Astrocyte (in vitro differentiated cells and primary cell): ENCODE data around the gene ZBTB16. TPM values are rescaled to one million over a fixed set of nuclear protein-coding genes. Genes with fewer than 3 reads are reported as not detected.

Experiments used
- DNase-seq: peaks from one replicate; pipeline ENCODE4 v3.0.0-alpha.2; 2010; ENCODE audit warnings: low read depth
- FAIRE-seq: peaks from 2 replicates; lab custom pipeline; 2011; peaks lifted over from hg19 to GRCh38; lab: Jason Lieb, UNC
- H2AFZ ChIP-seq: 2 replicates; pipeline ENCODE4 v1.6.0; 2012; ENCODE audit warnings: low read depth, low read length, inconsistent platforms
- H3K27ac ChIP-seq: 2 replicates; pipeline ENCODE4 v1.5.1; 2011; ENCODE audit warnings: low read depth, low read length, inconsistent platforms
- H3K27me3 ChIP-seq: 2 replicates; pipeline ENCODE4 v1.6.0; 2011; ENCODE audit warnings: low read length, inconsistent platforms; ENCODE audit not compliant: insufficient read depth
- H3K36me3 ChIP-seq: 2 replicates; pipeline ENCODE4 v1.5.1; 2011; ENCODE audit warnings: low read length, inconsistent platforms; ENCODE audit not compliant: insufficient read depth
- H3K4me1 ChIP-seq: 2 replicates; pipeline ENCODE4 v1.5.1; 2011; ENCODE audit warnings: low read length, inconsistent platforms; ENCODE audit not compliant: insufficient read depth
- H3K4me2 ChIP-seq: 2 replicates; pipeline ENCODE4 v1.6.0; 2012; ENCODE audit warnings: low read length, inconsistent platforms
- H3K4me3 ChIP-seq: 2 replicates; pipeline ENCODE4 v1.5.1; 2011; ENCODE audit warnings: low read depth, mild to moderate bottlenecking, low read length, inconsistent platforms; ENCODE audit not compliant: insufficient read depth
- H3K79me2 ChIP-seq: 2 replicates; pipeline ENCODE4 v1.6.0; 2012; ENCODE audit warnings: mild to moderate bottlenecking, low read length, inconsistent platforms; ENCODE audit not compliant: insufficient read depth
- H3K9ac ChIP-seq: 2 replicates; pipeline ENCODE4 v1.6.0; 2012; ENCODE audit warnings: mild to moderate bottlenecking, low read length, inconsistent platforms
- H3K9me3 ChIP-seq: 2 replicates; pipeline ENCODE4 v1.5.1; 2012; ENCODE audit warnings: low read depth, mild to moderate bottlenecking, low read length, inconsistent platforms; ENCODE audit not compliant: insufficient read depth
- H4K20me1 ChIP-seq: 2 replicates; pipeline ENCODE4 v1.6.0; 2012; ENCODE audit warnings: low read length, inconsistent platforms; ENCODE audit not compliant: insufficient read depth
- H3K27ac Mint-ChIP-seq: one replicate; pipeline ENCODE4 v1.8.0; 2021; ENCODE audit warnings: mild to moderate bottlenecking, mixed read lengths; ENCODE audit not compliant: unreplicated experiment
- H3K27me3 Mint-ChIP-seq: one replicate; pipeline ENCODE4 v1.8.0; 2021; ENCODE audit warnings: low read depth, mixed read lengths; ENCODE audit not compliant: unreplicated experiment
- H3K36me3 Mint-ChIP-seq: one replicate; pipeline ENCODE4 v1.8.0; 2021; ENCODE audit warnings: low read depth, mixed read lengths; ENCODE audit not compliant: unreplicated experiment
- H3K4me1 Mint-ChIP-seq: one replicate; pipeline ENCODE4 v1.8.0; 2021; ENCODE audit warnings: low read depth, mixed read lengths; ENCODE audit not compliant: unreplicated experiment
- H3K4me3 Mint-ChIP-seq: one replicate; pipeline ENCODE4 v1.8.0; 2021; ENCODE audit warnings: mild to moderate bottlenecking, moderate library complexity, mixed read lengths; ENCODE audit not compliant: unreplicated experiment
- H3K9me3 Mint-ChIP-seq: one replicate; pipeline ENCODE4 v1.8.0; 2021; ENCODE audit warnings: mild to moderate bottlenecking, mixed read lengths; ENCODE audit not compliant: unreplicated experiment
- CTCF ChIP-seq: IDR thresholded peaks from 2 replicates; pipeline ENCODE4 v1.5.1; 2011; ENCODE audit warnings: low read depth, mild to moderate bottlenecking, inconsistent platforms, low read length, moderate library complexity; ENCODE audit not compliant: insufficient read depth
- EZH2 ChIP-seq: IDR thresholded peaks from 2 replicates; pipeline ENCODE4 v1.6.1; 2012; ENCODE audit warnings: mild to moderate bottlenecking, low read length, inconsistent platforms; ENCODE audit not compliant: insufficient read depth
- total RNA-seq: library from RNA; stranded (reverse); gene quantifications from 2 replicates; pipeline ENCODE4 v1.2.1, GENCODE V29; 2021

Gene ZBTB16
- total RNA-seq, 1 donor from 2014 or later: 0.50 TPM

GRCh38 chr11:114116800-114117199 is 57.3 kb downstream of the ZBTB16 start:
- Histone ChIP-seq H3K9ac (no peak overlapping the region), H3K79me2 (no peaks in the 10 kb centered on the region), H3K4me1 (no peaks in the 10 kb centered on the region), H3K27ac (no peak overlapping the region), H3K4me2 (no peak overlapping the region), H3K27me3 (peaks cover 3% of the 10 kb centered on the region), H3K36me3 (no peaks in the 10 kb centered on the region), H4K20me1 (no peaks in the 10 kb centered on the region), H3K4me3 (no peak overlapping the region), H3K9me3 (no peaks in the 10 kb centered on the region), H2AFZ (no peak overlapping the region)
- FAIRE-seq: no peak
- Mint-ChIP-seq H3K27ac (no peak overlapping the region), H3K27me3 (peaks cover 49% of the 10 kb centered on the region), H3K36me3 (no peaks in the 10 kb centered on the region), H3K4me3 (no peak overlapping the region), H3K4me1 (peaks cover under 1% of the 10 kb centered on the region), H3K9me3 (no peaks in the 10 kb centered on the region)
- TF ChIP-seq EZH2: no peak
- TF ChIP-seq CTCF: no peak
- DNase-seq: no peak

GRCh38 chr11:114120606-114121005 is 61.1 kb downstream of the ZBTB16 start:
- H3K27ac ChIP-seq: no peak overlapping the region
- no peak overlapping the region for H3K4me3 ChIP-seq
- no peak overlapping the region for H3K4me3 Mint-ChIP-seq
- no peaks in the 10 kb centered on the region for H3K9me3 ChIP-seq
- H3K36me3 ChIP-seq: no peaks in the 10 kb centered on the region
- H3K27me3 Mint-ChIP-seq: peaks cover 38% of the 10 kb centered on the region
- H3K79me2 ChIP-seq: no peaks in the 10 kb centered on the region
- H4K20me1 ChIP-seq: no peaks in the 10 kb centered on the region
- FAIRE-seq (no peak), DNase-seq (no peak)
- H3K36me3 Mint-ChIP-seq: no peaks in the 10 kb centered on the region
- TF ChIP-seq CTCF (no peak), EZH2 (no peak)
- H3K4me1 ChIP-seq: no peaks in the 10 kb centered on the region
- no peak overlapping the region for H3K4me2 ChIP-seq
- H2AFZ ChIP-seq: no peak overlapping the region
- no peak overlapping the region for H3K27ac Mint-ChIP-seq
- no peaks in the 10 kb centered on the region for H3K9me3 Mint-ChIP-seq
- H3K27me3 ChIP-seq: peaks cover 2% of the 10 kb centered on the region
- H3K4me1 Mint-ChIP-seq: no peaks in the 10 kb centered on the region
- no peak overlapping the region for H3K9ac ChIP-seq

- TF ChIP-seq CTCF (no peak), EZH2 (no peak)
- Histone ChIP-seq H3K9me3 (no peaks in the 10 kb centered on the region), H3K4me1 (no peaks in the 10 kb centered on the region), H2AFZ (no peak overlapping the region), H3K36me3 (no peaks in the 10 kb centered on the region), H3K4me3 (no peak overlapping the region), H3K27me3 (peaks cover 2% of the 10 kb centered on the region), H3K9ac (no peak overlapping the region), H3K4me2 (no peak overlapping the region), H3K79me2 (no peaks in the 10 kb centered on the region), H3K27ac (no peak overlapping the region), H4K20me1 (no peaks in the 10 kb centered on the region)
- Mint-ChIP-seq H3K27ac (no peak overlapping the region), H3K36me3 (no peaks in the 10 kb centered on the region), H3K9me3 (no peaks in the 10 kb centered on the region), H3K4me3 (no peak overlapping the region), H3K27me3 (peaks cover 34% of the 10 kb centered on the region), H3K4me1 (no peaks in the 10 kb centered on the region)
- FAIRE-seq (no peak), DNase-seq (no peak)
Observed at GRCh38 chr11:114121138-114121537, 61.6 kb downstream of the ZBTB16 start.
